OCI-LY7 (cell line): ENCODE measurements around the gene CNTNAP1. TPM values are rescaled to one million over a fixed set of nuclear protein-coding genes. Genes with fewer than 3 reads are reported as not detected.

ENCODE experiments used
- BruUV-seq: library from RNA; stranded (reverse); fragments of 400-500 nt; replicated peaks from 2 replicates; lab custom pipeline; 2021; lab: Mats Ljungman, UMichigan
- CTCF ChIA-PET: fragments of 300-600 bp; sonication (Branson Sonifier 250); formaldehyde crosslinking; loops from one replicate; lab custom pipeline; 2022; ENCODE audit warnings: antibody characterized with exemption; ENCODE audit not compliant: unreplicated experiment; lab: Charles Lee
- POLR2A ChIA-PET: fragments of 300-600 bp; sonication (Branson Sonifier 250); formaldehyde crosslinking; loops from one replicate; lab custom pipeline; 2022; ENCODE audit warnings: antibody characterized with exemption; lab: Charles Lee
- DNase-seq: peaks from one replicate; pipeline ENCODE4 v3.0.0-alpha.2; 2015; ENCODE audit warnings: low spot score
- H2AFZ ChIP-seq: fragments of 200-600 bp; sonication (generic), shearing (Covaris generic); 2 replicates; pipeline ENCODE4 v1.6.1; 2014; ENCODE audit warnings: mild to moderate bottlenecking, antibody characterized with exemption, low read length, moderate library complexity
- H3K27ac ChIP-seq: fragments of 200-600 bp; sonication (generic); 2 replicates; pipeline ENCODE4 v1.5.1; 2014; ENCODE audit warnings: mixed run types, low read depth, mild to moderate bottlenecking, moderate library complexity, low read length, inconsistent platforms; ENCODE audit not compliant: poor library complexity, severe bottlenecking
- H3K36me3 ChIP-seq: fragments of 200-600 bp; sonication (generic); 2 replicates; pipeline ENCODE4 v1.6.1; 2014; ENCODE audit warnings: mild to moderate bottlenecking, antibody characterized with exemption, low read length, moderate library complexity, mixed read lengths; ENCODE audit not compliant: insufficient read depth
- H3K4me1 ChIP-seq: fragments of 200-600 bp; sonication (generic); 2 replicates; pipeline ENCODE4 v1.5.1; 2014; ENCODE audit warnings: mild to moderate bottlenecking, low read length; ENCODE audit not compliant: insufficient read depth, poor library complexity, severe bottlenecking
- H3K4me2 ChIP-seq: fragments of 200-600 bp; sonication (generic); 2 replicates; pipeline ENCODE4 v1.6.1; 2014; ENCODE audit warnings: mild to moderate bottlenecking, low read length
- H3K4me3 ChIP-seq: fragments of 200-600 bp; sonication (generic); 2 replicates; pipeline ENCODE4 v1.5.1; 2014; ENCODE audit warnings: mild to moderate bottlenecking, low read depth, low read length; ENCODE audit not compliant: poor library complexity, severe bottlenecking
- H3K79me2 ChIP-seq: fragments of 200-600 bp; sonication (generic); 2 replicates; pipeline ENCODE4 v1.6.1; 2016; ENCODE audit warnings: low read depth, mild to moderate bottlenecking, low read length, moderate library complexity, mixed read lengths; ENCODE audit not compliant: insufficient read depth
- H3K9me2 ChIP-seq: fragments of 200-600 bp; sonication (generic); 2 replicates; pipeline ENCODE4 v1.6.1; 2016; ENCODE audit warnings: mild to moderate bottlenecking, low read length, mixed read lengths; ENCODE audit not compliant: insufficient read depth
- H3K9me3 ChIP-seq: fragments of 200-600 bp; sonication (generic); 2 replicates; pipeline ENCODE4 v1.6.1; 2014; ENCODE audit warnings: mild to moderate bottlenecking, mixed run types, low read length, mixed read lengths
- H4K20me1 ChIP-seq: fragments of 200-600 bp; sonication (generic); 2 replicates; pipeline ENCODE4 v1.6.1; 2014; ENCODE audit warnings: mild to moderate bottlenecking, antibody characterized with exemption, low read length, moderate library complexity, mixed read lengths; ENCODE audit not compliant: insufficient read depth
- CTCF ChIP-seq: fragments of 200-600 bp; sonication (generic); conservative IDR thresholded peaks from 2 replicates; pipeline ENCODE4 v1.5.1; 2014; ENCODE audit warnings: mild to moderate bottlenecking, antibody characterized with exemption, low read length, moderate library complexity, mixed read lengths
- EZH2phosphoT487 ChIP-seq: fragments of 200-600 bp; sonication (generic); IDR thresholded peaks from 2 replicates; pipeline ENCODE4 v1.6.1; 2018; ENCODE audit warnings: low read depth, borderline replicate concordance, mild to moderate bottlenecking, mixed run types, antibody characterized with exemption, low read length, moderate library complexity, mixed read lengths
- intact Hi-C: fragments of 100-400 bp; cut with micrococcal nuclease; formaldehyde crosslinking; loops from one replicate; pipeline ENCODE4 v1.10.0; 2022; ENCODE audit not compliant: unreplicated experiment
- total RNA-seq, 2 experiments: library from RNA; depleted of rRNA in 1 of 2; stranded (reverse); fragments of >200 nt in 1 of 2; shearing (Covaris generic) in 1 of 2; gene quantifications; 2 replicates each; pipeline ENCODE4 v1.2.3, GENCODE V29; 2014 to 2022

The CNTNAP1 gene
- total RNA-seq, 2 experiments from 2014 or later = 1.0 to 6.8 TPM

DNA sequence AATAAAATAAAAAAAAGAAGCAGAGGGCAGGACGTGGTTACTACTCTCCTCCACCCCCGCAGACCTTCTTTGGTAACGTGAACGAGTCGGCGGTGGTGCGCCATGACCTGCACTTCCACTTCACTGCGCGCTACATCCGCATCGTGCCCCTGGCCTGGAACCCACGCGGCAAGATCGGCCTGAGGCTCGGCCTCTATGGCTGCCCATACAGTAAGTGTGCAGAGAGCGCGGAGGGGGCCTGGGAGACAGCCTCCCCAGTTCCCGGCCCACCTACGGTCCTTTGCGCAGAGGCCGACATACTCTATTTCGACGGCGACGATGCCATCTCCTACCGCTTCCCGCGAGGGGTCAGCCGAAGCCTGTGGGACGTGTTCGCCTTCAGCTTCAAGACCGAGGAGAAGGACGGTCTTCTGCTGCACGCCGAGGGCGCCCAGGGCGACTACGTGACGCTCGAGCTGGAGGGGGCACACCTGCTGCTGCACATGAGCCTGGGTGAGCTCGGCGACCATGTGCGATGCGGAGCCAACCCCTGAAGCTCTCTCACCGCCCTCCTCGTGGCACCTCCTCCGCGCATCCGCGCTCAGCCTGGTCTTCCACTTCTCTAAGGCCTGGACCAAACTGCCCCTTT, 2.7 kb downstream of the CNTNAP1 start:
- no TSS peak for BruUV-seq
- CTCF ChIA-PET = no interaction called here

GRCh38 chr17:42685831-42686230, 3.5 kb downstream of the CNTNAP1 start:
- CTCF ChIA-PET = no interaction called here
- Histone ChIP-seq H3K27ac (no peak overlapping the region), H3K9me3 (no peaks in the 10 kb centered on the region), H3K4me3 (no peak overlapping the region), H3K36me3 (no peaks in the 10 kb centered on the region), H3K4me2 (no peak overlapping the region), H3K4me1 (peaks cover 14% of the 10 kb centered on the region), H4K20me1 (no peaks in the 10 kb centered on the region), H3K9me2 (no peaks in the 10 kb centered on the region), H3K79me2 (no peaks in the 10 kb centered on the region), H2AFZ (no peak overlapping the region)
- intact Hi-C loops = no loop called here
- no TSS peak for BruUV-seq
- DNase-seq = no peak
- POLR2A ChIA-PET = no interaction called here
- no peak for TF ChIP-seq EZH2phosphoT487
- TF ChIP-seq CTCF = no peak

More for the DNA sequence above, 2.7 kb downstream of the CNTNAP1 start:
- intact Hi-C loops = no loop called here
- H4K20me1 ChIP-seq = no peaks in the 10 kb centered on the region
- no peak overlapping the region for H3K4me2 ChIP-seq
- H3K9me3 ChIP-seq = no peaks in the 10 kb centered on the region
- H3K9me2 ChIP-seq = no peaks in the 10 kb centered on the region
- H3K36me3 ChIP-seq = no peaks in the 10 kb centered on the region
- H3K79me2 ChIP-seq = no peaks in the 10 kb centered on the region
- TF ChIP-seq EZH2phosphoT487 (no peak), CTCF (no peak)
- no peak overlapping the region for H3K4me3 ChIP-seq
- DNase-seq = no peak
- H3K27ac ChIP-seq = no peak overlapping the region
- H3K4me1 ChIP-seq = peaks cover 22% of the 10 kb centered on the region
- POLR2A ChIA-PET = no interaction called here
- H2AFZ ChIP-seq = no peak overlapping the region

GRCh38 chr17:42686520-42687128, 4.3 kb downstream of the CNTNAP1 start:
- Histone ChIP-seq H3K4me2 (no peak overlapping the region), H3K9me2 (no peaks in the 10 kb centered on the region), H3K9me3 (no peaks in the 10 kb centered on the region), H2AFZ (no peak overlapping the region), H3K4me3 (no peak overlapping the region), H3K79me2 (no peaks in the 10 kb centered on the region), H3K27ac (no peak overlapping the region), H3K36me3 (no peaks in the 10 kb centered on the region), H4K20me1 (no peaks in the 10 kb centered on the region), H3K4me1 (peaks cover 8% of the 10 kb centered on the region)
- POLR2A ChIA-PET = no interaction called here
- intact Hi-C loops = no loop called here
- no peak for DNase-seq
- CTCF ChIA-PET = no interaction called here
- TF ChIP-seq CTCF (no peak), EZH2phosphoT487 (no peak)
- no TSS peak for BruUV-seq
